ENCODE data around the gene PRSS2. TPM values are rescaled to one million over a fixed set of nuclear protein-coding genes. Genes with fewer than 3 reads are reported as not detected.

The PRSS2 gene
- total and polyA plus RNA-seq, 2 experiments from 2014 or later, result 94.7 to 241 TPM

- no peaks in the 10 kb centered on the region for H3K79me2 ChIP-seq
- H3K4me1 ChIP-seq (ENCODE audit: insufficient read depth), result no peaks in the 10 kb centered on the region
- no peaks in the 10 kb centered on the region for H3K9me2 ChIP-seq (replicated peaks; ENCODE audit: insufficient read depth)
- H3K4me3 ChIP-seq, result no peak overlapping the region
- peaks cover 28% of the 10 kb centered on the region for H3K27me3 ChIP-seq
- WGBS (ENCODE audit: low lambda C conversion rate, missing lambda C conversion rate), result 77% methylated on average over 3 of the region's 3 CpGs
- no peak overlapping the region for H3K4me2 ChIP-seq
- DNase-seq (ENCODE audit: low spot score), result no peak
- H2AFZ ChIP-seq, result no peak overlapping the region
- no peaks in the 10 kb centered on the region for H3K9me3 ChIP-seq (ENCODE audit: low read depth)
- TF ChIP-seq EZH2phosphoT487 (IDR thresholded peaks at IDR 0.05; ENCODE audit: low read depth, severe bottlenecking, unreplicated experiment), result no peak
- no peak for TF ChIP-seq EZH2 (IDR thresholded peaks at IDR 0.05; ENCODE audit: borderline replicate concordance)
- H3K27ac ChIP-seq, result no peak overlapping the region
- H4K20me1 ChIP-seq (ENCODE audit: insufficient read depth, poor library complexity, severe bottlenecking), result no peaks in the 10 kb centered on the region
- H3K36me3 ChIP-seq (replicated peaks; ENCODE audit: insufficient read depth, low read depth), result no peaks in the 10 kb centered on the region
Observed at GRCh38 chr7:142807855-142808460, 37.2 kb downstream of the PRSS2 start.

DNA sequence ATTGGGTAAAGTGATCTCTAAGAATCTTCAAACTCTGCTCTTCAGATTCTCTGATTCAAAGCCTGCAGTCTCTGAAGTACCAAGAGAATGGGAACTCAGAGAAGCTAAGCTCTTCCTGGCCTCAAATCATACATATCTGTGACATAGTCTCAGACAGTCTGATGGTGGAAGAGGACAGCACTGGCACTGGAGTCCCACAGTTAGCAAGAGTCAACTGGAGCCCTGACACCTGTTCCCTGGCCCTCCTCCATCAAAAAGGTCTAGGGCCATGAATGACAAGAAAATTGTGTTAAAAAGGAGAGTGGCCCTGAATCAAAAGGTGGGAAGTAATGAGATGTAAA is 37.7 kb downstream of the PRSS2 start:
- Histone ChIP-seq H2AFZ (no peak overlapping the region), H3K9me3 (ENCODE audit: low read depth) (no peaks in the 10 kb centered on the region), H4K20me1 (ENCODE audit: insufficient read depth, poor library complexity, severe bottlenecking) (no peaks in the 10 kb centered on the region), H3K36me3 (replicated peaks; ENCODE audit: insufficient read depth, low read depth) (no peaks in the 10 kb centered on the region), H3K79me2 (no peaks in the 10 kb centered on the region), H3K4me3 (no peak overlapping the region), H3K27me3 (peaks cover 28% of the 10 kb centered on the region), H3K9me2 (replicated peaks; ENCODE audit: insufficient read depth) (no peaks in the 10 kb centered on the region), H3K4me1 (ENCODE audit: insufficient read depth) (no peaks in the 10 kb centered on the region), H3K4me2 (no peak overlapping the region), H3K27ac (no peak overlapping the region)
- DNase-seq (ENCODE audit: low spot score), result no peak
- TF ChIP-seq EZH2phosphoT487 (IDR thresholded peaks at IDR 0.05; ENCODE audit: low read depth, severe bottlenecking, unreplicated experiment) (no peak), EZH2 (IDR thresholded peaks at IDR 0.05; ENCODE audit: borderline replicate concordance) (no peak)
- TF ChIP-seq, protein P1, sequence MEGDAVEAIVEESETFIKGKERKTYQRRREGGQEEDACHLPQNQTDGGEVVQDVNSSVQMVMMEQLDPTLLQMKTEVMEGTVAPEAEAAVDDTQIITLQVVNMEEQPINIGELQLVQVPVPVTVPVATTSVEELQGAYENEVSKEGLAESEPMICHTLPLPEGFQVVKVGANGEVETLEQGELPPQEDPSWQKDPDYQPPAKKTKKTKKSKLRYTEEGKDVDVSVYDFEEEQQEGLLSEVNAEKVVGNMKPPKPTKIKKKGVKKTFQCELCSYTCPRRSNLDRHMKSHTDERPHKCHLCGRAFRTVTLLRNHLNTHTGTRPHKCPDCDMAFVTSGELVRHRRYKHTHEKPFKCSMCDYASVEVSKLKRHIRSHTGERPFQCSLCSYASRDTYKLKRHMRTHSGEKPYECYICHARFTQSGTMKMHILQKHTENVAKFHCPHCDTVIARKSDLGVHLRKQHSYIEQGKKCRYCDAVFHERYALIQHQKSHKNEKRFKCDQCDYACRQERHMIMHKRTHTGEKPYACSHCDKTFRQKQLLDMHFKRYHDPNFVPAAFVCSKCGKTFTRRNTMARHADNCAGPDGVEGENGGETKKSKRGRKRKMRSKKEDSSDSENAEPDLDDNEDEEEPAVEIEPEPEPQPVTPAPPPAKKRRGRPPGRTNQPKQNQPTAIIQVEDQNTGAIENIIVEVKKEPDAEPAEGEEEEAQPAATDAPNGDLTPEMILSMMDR (IDR thresholded peaks at IDR 0.05; ENCODE audit: poor library complexity), result no peak

- peaks cover 28% of the 10 kb centered on the region for H3K27me3 ChIP-seq
- H3K4me2 ChIP-seq, result no peak overlapping the region
- H3K4me1 ChIP-seq (ENCODE audit: insufficient read depth), result no peaks in the 10 kb centered on the region
- H3K9me2 ChIP-seq (replicated peaks; ENCODE audit: insufficient read depth), result no peaks in the 10 kb centered on the region
- H4K20me1 ChIP-seq (ENCODE audit: insufficient read depth, poor library complexity, severe bottlenecking), result no peaks in the 10 kb centered on the region
- no peaks in the 10 kb centered on the region for H3K9me3 ChIP-seq (ENCODE audit: low read depth)
- DNase-seq (ENCODE audit: low spot score), result no peak
- no peak overlapping the region for H3K4me3 ChIP-seq
- TF ChIP-seq EZH2phosphoT487 (IDR thresholded peaks at IDR 0.05; ENCODE audit: low read depth, severe bottlenecking, unreplicated experiment), result no peak
- TF ChIP-seq, protein P1 (IDR thresholded peaks at IDR 0.05; ENCODE audit: poor library complexity), result no peak
- no peak for TF ChIP-seq EZH2 (IDR thresholded peaks at IDR 0.05; ENCODE audit: borderline replicate concordance)
- H2AFZ ChIP-seq, result no peak overlapping the region
- WGBS (ENCODE audit: low lambda C conversion rate, missing lambda C conversion rate), result 62% methylated on average over 6 of the region's 6 CpGs
- no peaks in the 10 kb centered on the region for H3K79me2 ChIP-seq
- no peak overlapping the region for H3K27ac ChIP-seq
- H3K36me3 ChIP-seq (replicated peaks; ENCODE audit: insufficient read depth, low read depth), result no peaks in the 10 kb centered on the region
Observed at GRCh38 chr7:142808802-142809583, 38.2 kb downstream of the PRSS2 start.

DNA sequence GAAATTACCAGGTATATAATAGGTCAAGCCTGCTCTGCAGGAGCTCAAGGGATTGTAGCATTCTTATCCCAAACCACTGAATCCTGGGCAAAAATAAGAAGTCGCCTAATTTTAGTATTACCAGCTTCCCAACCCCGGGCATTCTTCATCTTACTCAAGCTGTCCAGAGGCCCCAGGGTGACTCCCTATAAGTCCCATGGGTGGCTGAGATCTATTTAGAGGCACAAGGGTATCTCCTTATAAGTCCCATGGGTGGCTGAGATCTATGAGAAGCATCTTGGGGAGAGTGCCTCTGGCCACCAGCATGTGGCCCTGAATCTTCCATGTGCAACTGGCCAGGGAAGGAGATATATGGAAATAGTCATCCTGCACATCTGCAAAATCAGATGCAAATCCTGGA is 38.9 kb downstream of the PRSS2 start:
- Histone ChIP-seq H3K36me3 (replicated peaks; ENCODE audit: insufficient read depth, low read depth) (no peaks in the 10 kb centered on the region), H3K4me1 (ENCODE audit: insufficient read depth) (no peaks in the 10 kb centered on the region), H3K9me3 (ENCODE audit: low read depth) (no peaks in the 10 kb centered on the region), H4K20me1 (ENCODE audit: insufficient read depth, poor library complexity, severe bottlenecking) (no peaks in the 10 kb centered on the region), H3K27me3 (peaks cover 28% of the 10 kb centered on the region), H2AFZ (no peak overlapping the region), H3K4me3 (no peak overlapping the region), H3K4me2 (no peak overlapping the region), H3K79me2 (no peaks in the 10 kb centered on the region), H3K27ac (no peak overlapping the region), H3K9me2 (replicated peaks; ENCODE audit: insufficient read depth) (no peaks in the 10 kb centered on the region)
- TF ChIP-seq, protein P1 (IDR thresholded peaks at IDR 0.05; ENCODE audit: poor library complexity), result no peak
- TF ChIP-seq EZH2phosphoT487 (IDR thresholded peaks at IDR 0.05; ENCODE audit: low read depth, severe bottlenecking, unreplicated experiment) (no peak), EZH2 (IDR thresholded peaks at IDR 0.05; ENCODE audit: borderline replicate concordance) (no peak)
- WGBS (ENCODE audit: low lambda C conversion rate, missing lambda C conversion rate), result 100% methylated on average over 2 of the region's 2 CpGs
- no peak for DNase-seq (ENCODE audit: low spot score)

All from hepatocyte (in vitro differentiated cells).